Naive thymus-derived CD4-positive, alpha-beta T cell (primary cell): ENCODE data around the gene SKIC8. TPM values are rescaled to one million over a fixed set of nuclear protein-coding genes. Genes with fewer than 3 reads are reported as not detected.

ENCODE experiments used
- ATAC-seq: fragments of 150-1000 bp; cut with Tn5 transposase; 2 replicates; pipeline ENCODE4 v1.10.0; 2021; ENCODE audit warnings: mild to moderate bottlenecking, moderate library complexity
- CTCF ChIA-PET: fragments of 350-600 bp; sonication (Branson Sonifier 250); formaldehyde crosslinking; loops from one replicate; lab custom pipeline; 2021; ENCODE audit warnings: antibody characterized with exemption; lab: Charles Lee
- POLR2A ChIA-PET: fragments of 350-600 bp; sonication (Branson Sonifier 250); formaldehyde crosslinking; loops from one replicate; lab custom pipeline; 2021; ENCODE audit warnings: antibody characterized with exemption, inconsistent platforms; lab: Charles Lee
- DNase-seq, 9 donors: peaks; one replicate each; pipeline versions ENCODE4 v3.0.0 to v3.0.0-alpha.2; 2020 to 2022; ENCODE audit warnings: mixed read lengths in 1 of 9
- H3K27ac ChIP-seq: one replicate; pipeline ENCODE4 v1.7.0; 2013; ENCODE audit warnings: mild to moderate bottlenecking, low read depth, low read length, moderate library complexity
- H3K27me3 ChIP-seq, 2 donors: one replicate each; pipeline ENCODE4 v1.7.0; 2013; ENCODE audit warnings: low read length in 2 of 2, mild to moderate bottlenecking in 2 of 2, moderate library complexity in 2 of 2; ENCODE audit not compliant: control insufficient read depth in 2 of 2, insufficient read depth in 2 of 2
- H3K36me3 ChIP-seq, 3 experiments: 1 replicate in 2 of 3; 2 replicates in 1 of 3; pipeline ENCODE4 v1.7.0; 2013; ENCODE audit warnings: low read length in 3 of 3, mild to moderate bottlenecking in 3 of 3, moderate library complexity in 1 of 3; ENCODE audit not compliant: insufficient read depth in 3 of 3, control insufficient read depth in 2 of 3
- H3K4me1 ChIP-seq, 2 donors: one replicate each; pipeline ENCODE4 v1.7.0; 2013; ENCODE audit warnings: low read length in 2 of 2, mild to moderate bottlenecking in 2 of 2, moderate library complexity in 1 of 2; ENCODE audit not compliant: control insufficient read depth in 2 of 2, insufficient read depth in 2 of 2
- H3K4me3 ChIP-seq: 2 replicates; pipeline ENCODE4 v1.7.0; 2013; ENCODE audit warnings: mild to moderate bottlenecking, low read length
- H3K9me3 ChIP-seq, 3 experiments: 1 replicate in 2 of 3; 2 replicates in 1 of 3; pipeline ENCODE4 v1.7.0; 2013; ENCODE audit warnings: low read length in 3 of 3; ENCODE audit not compliant: control insufficient read depth in 2 of 3
- H3K27ac Mint-ChIP-seq, 9 donors: one replicate each; pipeline ENCODE4 v1.8.0; 2020 to 2022; ENCODE audit warnings: mixed read lengths in 9 of 9, mild to moderate bottlenecking in 8 of 9, moderate library complexity in 5 of 9, inconsistent platforms in 2 of 9
- H3K27me3 Mint-ChIP-seq, 5 donors: one replicate each; pipeline ENCODE4 v1.8.0; 2021 to 2022; ENCODE audit warnings: mixed read lengths in 5 of 5, mild to moderate bottlenecking in 1 of 5
- H3K36me3 Mint-ChIP-seq, 5 donors: one replicate each; pipeline ENCODE4 v1.8.0; 2020 to 2022; ENCODE audit warnings: mixed read lengths in 5 of 5, mild to moderate bottlenecking in 3 of 5, inconsistent platforms in 1 of 5
- H3K4me1 Mint-ChIP-seq, 7 donors: one replicate each; pipeline ENCODE4 v1.8.0; 2020 to 2022; ENCODE audit warnings: mixed read lengths in 7 of 7, mild to moderate bottlenecking in 3 of 7, inconsistent platforms in 1 of 7
- H3K4me3 Mint-ChIP-seq, 10 donors: one replicate each; pipeline ENCODE4 v1.8.0; 2020 to 2022; ENCODE audit warnings: mild to moderate bottlenecking in 10 of 10, mixed read lengths in 10 of 10, moderate library complexity in 6 of 10, inconsistent platforms in 2 of 10
- H3K9me3 Mint-ChIP-seq, 11 donors: one replicate each; pipeline ENCODE4 v1.8.0; 2020 to 2022; ENCODE audit warnings: mixed read lengths in 11 of 11, mild to moderate bottlenecking in 4 of 11, inconsistent platforms in 1 of 11, moderate library complexity in 1 of 11
- intact Hi-C, 2 donors: fragments of 100-400 bp; cut with micrococcal nuclease; formaldehyde crosslinking; loops; one replicate each; pipeline ENCODE4 v1.15.1; 2023
- polyA plus RNA-seq, 2 donors: library from polyadenylated mRNA; unstranded; fragments of 300-500 nt; fragmentation: Illumina TruSeq; gene quantifications; one replicate each; pipeline ENCODE4 v1.2.3, GENCODE V29; 2021
- total RNA-seq, 6 experiments: library from RNA in 5 of 6; stranded (reverse) in 5 of 6; gene quantifications; 1 replicate in 5 of 6; 2 replicates in 1 of 6; pipeline ENCODE4 v1.2.3 and lab custom pipeline; 2021 to 2026

SKIC8 gene
- total and polyA plus RNA-seq, 7 experiments from 2014 or later: 26.7 to 95.8 (median 45.4) TPM

DNA sequence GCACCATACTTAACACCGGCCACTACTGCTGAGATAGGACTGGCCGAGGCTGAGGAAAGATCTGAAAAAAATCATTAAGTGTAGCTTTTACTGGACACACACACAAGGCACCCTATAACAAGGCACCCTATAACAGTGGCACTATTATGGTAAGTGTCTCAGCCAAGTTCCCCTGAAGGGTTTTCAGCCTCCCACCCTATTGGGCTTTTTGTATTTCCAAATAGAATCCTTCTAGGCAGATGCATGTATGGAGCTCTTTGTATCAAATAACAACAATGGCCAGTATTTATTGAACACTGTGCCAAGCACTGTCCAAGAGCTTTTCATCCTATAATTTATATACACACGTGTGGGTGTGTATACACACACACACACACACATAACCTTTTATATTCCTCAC, 41.7 kb downstream of the SKIC8 start:
- Histone ChIP-seq H3K36me3 (no peaks in the 10 kb centered on the region), H3K27ac (no peak overlapping the region), H3K4me3 (no peak overlapping the region), H3K27me3 (no peaks in the 10 kb centered on the region), H3K9me3 (no peaks in the 10 kb centered on the region), H3K4me1 (no peaks in the 10 kb centered on the region)
- DNase-seq (no peak), ATAC-seq (no peak)
- POLR2A ChIA-PET: interaction anchor here (1.3 kb wide), 1 partner anchor 11 kb away, joined by 3 read pairs; no protein-coding TSS in a partner anchor
- CTCF ChIA-PET: interaction anchor here (0.5 to 1.1 kb wide), 3 partner anchors 16 to 226 kb away, joined by 3 read pairs; no protein-coding TSS in a partner anchor
- no peaks in the 10 kb centered on the region for H3K9me3 Mint-ChIP-seq
- intact Hi-C loops: no loop called here
- H3K27ac Mint-ChIP-seq: no peak overlapping the region
- no peaks in the 10 kb centered on the region for H3K4me1 Mint-ChIP-seq
- no peaks in the 10 kb centered on the region for H3K36me3 Mint-ChIP-seq
- H3K27me3 Mint-ChIP-seq: no peaks in the 10 kb centered on the region
- H3K4me3 Mint-ChIP-seq: no peak overlapping the region

DNA sequence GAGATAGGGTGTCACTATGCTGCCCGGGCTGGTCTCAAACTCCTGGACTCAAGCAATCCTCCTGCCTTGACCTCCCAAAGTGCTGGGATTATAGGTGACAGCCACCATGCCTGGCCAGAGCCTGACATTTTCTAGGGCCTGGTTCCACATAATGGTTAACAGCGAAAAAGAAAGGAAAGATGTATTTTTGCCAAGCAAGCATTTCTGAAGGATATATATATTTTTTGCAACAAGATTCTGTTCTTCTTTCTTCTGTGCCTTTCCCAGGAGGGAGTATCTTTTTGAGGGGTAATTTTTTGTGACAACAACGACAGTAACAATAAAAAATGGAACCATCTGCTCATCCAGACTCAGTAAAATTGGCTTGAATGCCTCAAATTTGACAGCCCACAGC, 43.4 kb downstream of the SKIC8 start:
- ChIA-PET CTCF (no interaction called here), POLR2A (interaction anchor here (1.9 kb wide), 1 partner anchor 43 kb away, joined by 5 read pairs; the partner anchor contains the start of gene SKIC8)
- H3K4me3 ChIP-seq: no peak overlapping the region
- H3K36me3 ChIP-seq: no peaks in the 10 kb centered on the region
- intact Hi-C loops: no loop called here
- Mint-ChIP-seq H3K4me1 (no peaks in the 10 kb centered on the region), H3K27ac (no peak overlapping the region), H3K36me3 (no peaks in the 10 kb centered on the region), H3K9me3 (no peaks in the 10 kb centered on the region), H3K27me3 (peaks cover 0 to 7% (median 0%) of the 10 kb centered on the region in 5 donors), H3K4me3 (no peak overlapping the region)
- H3K27ac ChIP-seq: no peak overlapping the region
- no peak for ATAC-seq
- no peak for DNase-seq
- H3K9me3 ChIP-seq: no peaks in the 10 kb centered on the region
- H3K27me3 ChIP-seq: no peaks in the 10 kb centered on the region
- H3K4me1 ChIP-seq: no peaks in the 10 kb centered on the region

DNA sequence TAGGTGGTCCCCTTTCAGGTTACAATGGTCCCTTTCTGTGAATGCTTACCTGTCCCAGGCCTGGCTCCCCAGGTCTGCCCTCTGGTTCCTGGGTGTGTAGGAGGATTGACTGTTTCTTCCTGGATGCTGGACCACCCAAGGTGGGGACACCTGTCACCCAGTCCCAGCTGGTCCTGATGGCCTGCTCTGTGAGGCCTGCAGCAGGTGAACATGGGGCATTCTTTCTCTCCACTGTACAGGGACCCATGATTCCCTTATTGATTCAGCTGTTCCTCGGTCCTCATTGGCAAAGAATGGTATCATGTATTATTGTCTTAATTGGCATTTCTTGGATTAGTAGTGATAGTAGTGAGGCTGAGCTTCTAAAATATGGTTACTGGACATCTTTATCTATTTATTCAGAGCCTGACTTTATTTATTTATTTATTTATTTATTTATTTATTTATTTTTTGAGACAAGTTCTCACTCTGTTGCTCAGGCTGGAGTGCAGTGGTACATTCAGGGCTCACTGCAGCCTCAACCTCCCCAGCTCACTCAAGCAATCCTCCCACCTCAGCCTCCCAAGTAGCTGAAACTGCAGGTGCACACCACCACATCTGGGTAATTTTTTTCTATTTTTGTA, 43.9 kb downstream of the SKIC8 start:
- Histone ChIP-seq H3K36me3 (no peaks in the 10 kb centered on the region), H3K4me1 (no peaks in the 10 kb centered on the region), H3K9me3 (no peaks in the 10 kb centered on the region), H3K4me3 (no peak overlapping the region), H3K27ac (no peak overlapping the region), H3K27me3 (no peaks in the 10 kb centered on the region)
- Mint-ChIP-seq H3K4me1 (no peaks in the 10 kb centered on the region), H3K27me3 (peaks cover 0 to 7% (median 0%) of the 10 kb centered on the region in 5 donors), H3K4me3 (no peak overlapping the region), H3K27ac (no peak overlapping the region), H3K9me3 (no peaks in the 10 kb centered on the region), H3K36me3 (no peaks in the 10 kb centered on the region)
- no peak for DNase-seq
- intact Hi-C loops: no loop called here
- ATAC-seq: no peak
- POLR2A ChIA-PET: interaction anchor here (1.9 kb wide), 1 partner anchor 44 kb away, joined by 5 read pairs; the partner anchor contains the start of gene SKIC8
- CTCF ChIA-PET: no interaction called here

DNA sequence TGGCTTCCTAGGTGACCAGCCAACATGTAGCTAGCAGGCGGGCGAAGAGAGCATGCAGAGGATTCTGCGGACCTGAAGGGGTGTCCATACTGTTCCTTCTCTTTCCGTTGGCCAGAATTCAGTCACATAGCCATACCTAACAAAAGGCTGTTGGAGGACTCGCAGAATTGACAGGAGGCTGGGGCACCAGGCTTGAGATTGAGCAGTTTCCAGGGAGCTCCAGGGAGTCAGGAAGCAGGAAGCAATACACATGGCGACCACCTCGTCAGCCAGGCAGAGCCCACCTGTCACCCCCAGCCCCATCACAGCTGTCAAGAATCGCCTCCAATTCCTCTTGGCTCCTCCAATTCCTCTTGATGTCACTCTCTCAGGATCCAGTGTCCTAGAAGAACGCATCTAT, 48.3 kb downstream of the SKIC8 start:
- Mint-ChIP-seq H3K4me3 (no peak overlapping the region), H3K9me3 (no peaks in the 10 kb centered on the region), H3K4me1 (no peaks in the 10 kb centered on the region), H3K36me3 (no peaks in the 10 kb centered on the region), H3K27me3 (peaks cover 0 to 12% (median 0%) of the 10 kb centered on the region in 5 donors), H3K27ac (no peak overlapping the region)
- no peaks in the 10 kb centered on the region for H3K36me3 ChIP-seq
- intact Hi-C loops: no loop called here
- H3K4me3 ChIP-seq: no peak overlapping the region
- POLR2A ChIA-PET: no interaction called here
- no peak overlapping the region for H3K27ac ChIP-seq
- ATAC-seq: no peak
- no peaks in the 10 kb centered on the region for H3K4me1 ChIP-seq
- no peaks in the 10 kb centered on the region for H3K9me3 ChIP-seq
- DNase-seq: no peak
- CTCF ChIA-PET: interaction anchor here (0.6 kb wide), 1 partner anchor 138 kb away, joined by 4 read pairs; no protein-coding TSS in a partner anchor
- no peaks in the 10 kb centered on the region for H3K27me3 ChIP-seq

DNA sequence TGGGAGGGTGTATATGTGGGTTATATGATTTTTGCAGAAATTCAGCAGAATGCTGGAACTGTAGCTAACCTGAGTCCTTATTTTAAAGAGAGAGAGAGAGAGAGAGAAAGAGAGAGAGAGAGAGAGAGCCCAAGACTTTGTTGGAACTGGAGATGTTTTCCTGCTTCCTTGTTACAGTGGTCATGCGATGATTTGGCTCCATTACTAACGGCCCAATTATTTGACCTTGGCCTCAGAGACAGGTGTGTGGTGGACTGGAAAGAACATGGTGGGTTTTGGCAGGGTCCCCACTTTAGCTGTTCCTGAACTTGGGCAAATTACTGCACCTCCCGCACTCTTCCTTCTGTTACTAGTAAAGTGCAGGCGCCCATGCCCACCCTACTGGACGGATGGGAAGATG, 50.3 kb downstream of the SKIC8 start:
- Histone ChIP-seq H3K27ac (no peak overlapping the region), H3K9me3 (no peaks in the 10 kb centered on the region), H3K4me1 (no peaks in the 10 kb centered on the region), H3K27me3 (no peaks in the 10 kb centered on the region), H3K36me3 (no peaks in the 10 kb centered on the region), H3K4me3 (no peak overlapping the region)
- no peak overlapping the region for H3K4me3 Mint-ChIP-seq
- peaks cover 0 to 1% (median 0%) of the 10 kb centered on the region in 11 donors for H3K9me3 Mint-ChIP-seq
- no peaks in the 10 kb centered on the region for H3K4me1 Mint-ChIP-seq
- H3K36me3 Mint-ChIP-seq: no peaks in the 10 kb centered on the region
- ATAC-seq (no peak), DNase-seq (no peak)
- H3K27me3 Mint-ChIP-seq: peaks cover 0 to 12% (median 0%) of the 10 kb centered on the region in 5 donors
- ChIA-PET POLR2A (no interaction called here), CTCF (no interaction called here)
- intact Hi-C loops: no loop called here
- no peak overlapping the region for H3K27ac Mint-ChIP-seq

DNA sequence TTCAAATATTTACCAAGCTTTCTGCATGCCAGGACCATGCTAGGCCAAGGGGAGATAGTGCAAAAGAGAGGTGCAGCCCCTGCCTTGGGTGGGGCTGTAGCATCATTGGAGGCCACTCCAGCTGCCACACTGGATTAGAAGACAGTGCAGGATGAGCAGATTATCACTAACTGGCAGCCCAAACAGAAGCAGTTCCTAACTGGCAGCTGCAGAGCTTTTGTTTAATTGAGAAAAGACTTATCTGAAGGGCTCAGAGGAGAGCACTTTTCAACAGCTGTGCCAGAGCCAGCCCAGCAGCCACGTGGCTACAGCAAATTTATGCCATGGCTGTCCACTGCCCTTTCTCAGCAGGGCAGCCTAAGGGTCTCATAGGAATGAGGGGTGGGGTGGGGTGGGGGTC, 51.5 kb downstream of the SKIC8 start:
- H3K27me3 Mint-ChIP-seq: peaks cover 0 to 12% (median 0%) of the 10 kb centered on the region in 5 donors

More for the DNA sequence above, 51.5 kb downstream of the SKIC8 start:
- DNase-seq: no peak
- H3K9me3 ChIP-seq: no peaks in the 10 kb centered on the region
- no peak overlapping the region for H3K4me3 ChIP-seq
- ATAC-seq: no peak
- no peaks in the 10 kb centered on the region for H3K36me3 ChIP-seq
- Mint-ChIP-seq H3K27ac (peak overlapping the region in 1 of 9 donors; percentile 54), H3K9me3 (peaks cover 0 to 1% (median 0%) of the 10 kb centered on the region in 11 donors), H3K4me3 (no peak overlapping the region), H3K36me3 (no peaks in the 10 kb centered on the region), H3K4me1 (no peaks in the 10 kb centered on the region)
- CTCF ChIA-PET: no interaction called here
- H3K27me3 ChIP-seq: no peaks in the 10 kb centered on the region
- POLR2A ChIA-PET: no interaction called here
- H3K4me1 ChIP-seq: no peaks in the 10 kb centered on the region
- intact Hi-C loops: no loop called here
- no peak overlapping the region for H3K27ac ChIP-seq
